Stimulated activated naive B cell treated with anti-CD40 and anti-IgM and Interleukin-4, amounts not matched to agents 10 μg/mL and 1 μg/mL and 100 μg/mL, for 72 hours (primary cell): Measurements from ENCODE around the gene MAPK12.
"Not testable (repeated sequence)": the region's sequence is repeated elsewhere in the genome, so short reads cannot be mapped to it uniquely, and the experiment has no call there.

Source experiments
- ATAC-seq, 2 donors: fragments of 150-1000 bp; cut with Tn5 transposase; replicated peaks; 2 replicates each; pipeline ENCODE4 v1.10.0; 2021; ENCODE audit warnings: moderate library complexity in 1 of 2
- DNase-seq: peaks from one replicate; pipeline ENCODE4 v3.0.0; 2021
- H3K27ac Mint-ChIP-seq: one replicate; pipeline ENCODE4 v1.8.0; 2022; ENCODE audit warnings: mild to moderate bottlenecking, mixed read lengths
- H3K27me3 Mint-ChIP-seq, 2 donors: one replicate each; pipeline ENCODE4 v1.8.0; 2022; ENCODE audit warnings: mixed read lengths in 2 of 2
- H3K36me3 Mint-ChIP-seq, 2 donors: one replicate each; pipeline ENCODE4 v1.8.0; 2022; ENCODE audit warnings: mixed read lengths in 2 of 2, mild to moderate bottlenecking in 1 of 2
- H3K4me1 Mint-ChIP-seq, 2 donors: one replicate each; pipeline ENCODE4 v1.8.0; 2022; ENCODE audit warnings: mixed read lengths in 2 of 2, mild to moderate bottlenecking in 1 of 2
- H3K4me3 Mint-ChIP-seq, 2 donors: one replicate each; pipeline ENCODE4 v1.8.0; 2022; ENCODE audit warnings: mild to moderate bottlenecking in 2 of 2, mixed read lengths in 2 of 2, moderate library complexity in 1 of 2
- H3K9me3 Mint-ChIP-seq, 2 donors: one replicate each; pipeline ENCODE4 v1.8.0; 2022; ENCODE audit warnings: mixed read lengths in 2 of 2, mild to moderate bottlenecking in 1 of 2

Gene MAPK12

GRCh38 chr22:50209893-50210292, 51.6 kb downstream of the MAPK12 start:
- peak overlapping the region; percentile 90 for H3K27ac Mint-ChIP-seq
- ATAC-seq (peak; percentile 80), DNase-seq (no peak)
- peaks cover 32 to 51% of the 10 kb centered on the region in 2 donors for H3K4me1 Mint-ChIP-seq
- H3K36me3 Mint-ChIP-seq = peaks cover 33 to 62% of the 10 kb centered on the region in 2 donors
- H3K4me3 Mint-ChIP-seq = no peak overlapping the region
- no peaks in the 10 kb centered on the region for H3K27me3 Mint-ChIP-seq
- no peaks in the 10 kb centered on the region for H3K9me3 Mint-ChIP-seq

GRCh38 chr22:50208939-50209892, 52.3 kb downstream of the MAPK12 start:
- Mint-ChIP-seq H3K4me1 (peaks cover 33 to 51% of the 10 kb centered on the region in 2 donors), H3K27me3 (no peaks in the 10 kb centered on the region), H3K27ac (peak overlapping the region; percentile 90), H3K9me3 (no peaks in the 10 kb centered on the region), H3K36me3 (peaks cover 35 to 65% of the 10 kb centered on the region in 2 donors), H3K4me3 (no peak overlapping the region)
- DNase-seq (no peak), ATAC-seq (peak; percentile 20 to 35)

GRCh38 chr22:50208430-50208938, 53.0 kb downstream of the MAPK12 start:
- H3K4me3 Mint-ChIP-seq = no peak overlapping the region
- H3K9me3 Mint-ChIP-seq = no peaks in the 10 kb centered on the region
- no peak overlapping the region for H3K27ac Mint-ChIP-seq
- DNase-seq (no peak), ATAC-seq (no peak)
- H3K4me1 Mint-ChIP-seq = peaks cover 35 to 57% of the 10 kb centered on the region in 2 donors
- no peaks in the 10 kb centered on the region for H3K27me3 Mint-ChIP-seq
- peaks cover 33 to 64% of the 10 kb centered on the region in 2 donors for H3K36me3 Mint-ChIP-seq

GRCh38 chr22:50207383-50208140, 53.9 kb downstream of the MAPK12 start:
- H3K4me3 Mint-ChIP-seq = no peak overlapping the region
- H3K4me1 Mint-ChIP-seq = peaks cover 33 to 51% of the 10 kb centered on the region in 2 donors
- peaks cover 30 to 59% of the 10 kb centered on the region in 2 donors for H3K36me3 Mint-ChIP-seq
- ATAC-seq (peak; percentile 31 to 41), DNase-seq (no peak)
- H3K27me3 Mint-ChIP-seq = no peaks in the 10 kb centered on the region
- H3K27ac Mint-ChIP-seq = peak overlapping the region; percentile 65
- no peaks in the 10 kb centered on the region for H3K9me3 Mint-ChIP-seq

GRCh38 chr22:50206599-50206998, 54.9 kb downstream of the MAPK12 start:
- Mint-ChIP-seq H3K9me3 (no peaks in the 10 kb centered on the region), H3K36me3 (peaks cover 31 to 52% of the 10 kb centered on the region in 2 donors), H3K4me3 (no peak overlapping the region), H3K27ac (no peak overlapping the region), H3K4me1 (peaks cover 37 to 57% of the 10 kb centered on the region in 2 donors), H3K27me3 (no peaks in the 10 kb centered on the region)
- no peak for DNase-seq
- ATAC-seq = no peak

- Mint-ChIP-seq H3K4me3 (no peak overlapping the region), H3K27me3 (no peaks in the 10 kb centered on the region), H3K27ac (no peak overlapping the region), H3K4me1 (peaks cover 37 to 57% of the 10 kb centered on the region in 2 donors), H3K36me3 (peaks cover 31 to 49% of the 10 kb centered on the region in 2 donors), H3K9me3 (no peaks in the 10 kb centered on the region)
- DNase-seq (no peak), ATAC-seq (no peak)
Observed at GRCh38 chr22:50205781-50206569, 55.5 kb downstream of the MAPK12 start.

- peak overlapping the region; percentile 38 for H3K27ac Mint-ChIP-seq
Observed at GRCh38 chr22:50204998-50205397, 56.5 kb downstream of the MAPK12 start.

GRCh38 chr22:50204571-50204970, 56.9 kb downstream of the MAPK12 start:
- no peak overlapping the region for H3K27ac Mint-ChIP-seq
- no peaks in the 10 kb centered on the region for H3K27me3 Mint-ChIP-seq
- no peak for DNase-seq
- H3K4me3 Mint-ChIP-seq = no peak overlapping the region
- no peak for ATAC-seq
- H3K4me1 Mint-ChIP-seq = peaks cover 32 to 56% of the 10 kb centered on the region in 2 donors
- peaks cover 24 to 41% of the 10 kb centered on the region in 2 donors for H3K36me3 Mint-ChIP-seq
- H3K9me3 Mint-ChIP-seq = no peaks in the 10 kb centered on the region

More at GRCh38 chr22:50204998-50205397, 56.5 kb downstream of the MAPK12 start:
- not testable (repeated sequence) for ATAC-seq, H3K27me3 Mint-ChIP-seq, H3K9me3 Mint-ChIP-seq, H3K4me3 Mint-ChIP-seq, DNase-seq
- Mint-ChIP-seq H3K4me1 (peaks cover 35 to 56% of the 10 kb centered on the region in 2 donors), H3K36me3 (peaks cover 29 to 44% of the 10 kb centered on the region in 2 donors)

- no peak overlapping the region for H3K27ac Mint-ChIP-seq
- no peaks in the 10 kb centered on the region for H3K27me3 Mint-ChIP-seq
- H3K4me1 Mint-ChIP-seq = peaks cover 33 to 58% of the 10 kb centered on the region in 2 donors
- H3K36me3 Mint-ChIP-seq = peaks cover 27 to 40% of the 10 kb centered on the region in 2 donors
- DNase-seq (no peak), ATAC-seq (no peak)
- no peak overlapping the region for H3K4me3 Mint-ChIP-seq
- no peaks in the 10 kb centered on the region for H3K9me3 Mint-ChIP-seq
Observed at GRCh38 chr22:50203288-50203687, 58.2 kb downstream of the MAPK12 start.
